Stimulated activated CD4-positive, alpha-beta T cell treated with anti-CD3 and anti-CD28 coated beads, TNF-alpha, amount 100 ng/mL, for 24 hours (primary cell): ENCODE data around the gene MYO3B.

Experiments used
- DNase-seq, 3 experiments: peaks; one replicate each; pipeline ENCODE4 v3.0.0-alpha.2; 2020; ENCODE audit warnings: low read depth in 3 of 3

The MYO3B gene

GRCh38 chr2:170161516-170162270, 16.3 kb upstream of the MYO3B start:
- DNase-seq: no peak

GRCh38 chr2:170162271-170162632, 15.7 kb upstream of the MYO3B start:
- no peak for DNase-seq

GRCh38 chr2:170163411-170164065, 14.4 kb upstream of the MYO3B start:
- DNase-seq: no peak

GRCh38 chr2:170165129-170165528, 12.8 kb upstream of the MYO3B start:
- DNase-seq: no peak

GRCh38 chr2:170166735-170167134, 11.2 kb upstream of the MYO3B start:
- DNase-seq: no peak

GRCh38 chr2:170170281-170171040, 7.5 kb upstream of the MYO3B start:
- DNase-seq: no peak

GRCh38 chr2:170176212-170176611, 1.7 kb upstream of the MYO3B start:
- DNase-seq: no peak

GRCh38 chr2:170180031-170180566, 2.2 kb downstream of the MYO3B start:
- no peak for DNase-seq

GRCh38 chr2:170181602-170182001, 3.7 kb downstream of the MYO3B start:
- no peak for DNase-seq

- no peak for DNase-seq
These were observed 7.4 kb downstream of the MYO3B start for GRCh38 chr2:170185319-170185718.

GRCh38 chr2:170189757-170190156, 11.8 kb downstream of the MYO3B start:
- DNase-seq: no peak

- no peak for DNase-seq
These were observed 12.2 kb downstream of the MYO3B start for GRCh38 chr2:170190172-170190571.

GRCh38 chr2:170191166-170191866, 13.4 kb downstream of the MYO3B start:
- no peak for DNase-seq

GRCh38 chr2:170196963-170197362, 19.0 kb downstream of the MYO3B start:
- no peak for DNase-seq

GRCh38 chr2:170201275-170201674, 23.3 kb downstream of the MYO3B start:
- DNase-seq: no peak

GRCh38 chr2:170201734-170202393, 23.9 kb downstream of the MYO3B start:
- no peak for DNase-seq

- DNase-seq: no peak
These were observed 24.5 kb downstream of the MYO3B start for GRCh38 chr2:170202437-170202836.

GRCh38 chr2:170204298-170204951, 26.5 kb downstream of the MYO3B start:
- DNase-seq: no peak

GRCh38 chr2:170206246-170206645, 28.3 kb downstream of the MYO3B start:
- no peak for DNase-seq

GRCh38 chr2:170206805-170207407, 29.0 kb downstream of the MYO3B start:
- DNase-seq: no peak
